ENCODE measurements around the gene SPSB1.
"Not testable (repeated sequence)": the region's sequence is repeated elsewhere in the genome, so short reads cannot be mapped to it uniquely, and the experiment has no call there.

SPSB1 gene

DNA sequence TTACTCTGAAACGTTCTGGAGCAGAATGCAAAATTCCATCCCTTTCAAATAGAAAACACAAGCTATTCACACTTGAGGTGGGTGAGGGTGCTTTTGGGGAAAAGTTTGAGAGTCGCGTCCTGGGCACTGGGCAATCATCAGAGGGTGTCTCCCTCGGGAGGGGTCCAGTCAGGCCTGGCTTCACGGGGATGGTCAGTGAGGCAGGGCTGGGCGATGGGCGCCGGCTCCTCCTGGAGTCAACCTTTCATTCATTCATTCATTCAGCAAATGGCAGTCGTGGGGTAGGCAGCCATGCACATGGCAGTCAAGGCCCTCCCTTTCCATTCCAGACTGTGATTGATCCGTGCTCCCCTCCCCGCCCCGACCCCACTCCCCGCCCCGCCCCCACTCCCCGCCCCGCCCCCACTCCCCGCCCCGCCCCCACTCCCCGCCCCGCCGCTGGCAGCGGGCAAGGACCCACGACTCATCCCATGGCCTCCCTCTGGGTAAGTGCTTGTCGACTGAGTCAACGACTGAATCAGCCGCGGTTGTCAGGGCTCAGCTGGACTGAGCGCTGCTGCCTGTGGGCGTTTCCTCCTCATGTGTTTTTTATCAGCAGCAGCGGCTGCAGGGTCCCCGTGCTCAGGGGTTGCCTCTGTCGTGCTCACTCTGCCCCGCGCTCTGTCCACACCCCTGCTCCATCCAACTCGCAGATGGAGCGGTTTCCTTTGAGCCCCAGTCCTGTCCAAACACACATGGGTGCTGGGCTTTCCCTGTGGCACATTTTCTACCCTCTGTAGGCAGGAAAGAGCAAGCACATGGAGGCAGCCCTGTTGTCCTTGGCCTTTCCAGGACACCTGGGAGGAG, 12.5 kb upstream of the SPSB1 start:
- no peak for DNase-seq

DNA sequence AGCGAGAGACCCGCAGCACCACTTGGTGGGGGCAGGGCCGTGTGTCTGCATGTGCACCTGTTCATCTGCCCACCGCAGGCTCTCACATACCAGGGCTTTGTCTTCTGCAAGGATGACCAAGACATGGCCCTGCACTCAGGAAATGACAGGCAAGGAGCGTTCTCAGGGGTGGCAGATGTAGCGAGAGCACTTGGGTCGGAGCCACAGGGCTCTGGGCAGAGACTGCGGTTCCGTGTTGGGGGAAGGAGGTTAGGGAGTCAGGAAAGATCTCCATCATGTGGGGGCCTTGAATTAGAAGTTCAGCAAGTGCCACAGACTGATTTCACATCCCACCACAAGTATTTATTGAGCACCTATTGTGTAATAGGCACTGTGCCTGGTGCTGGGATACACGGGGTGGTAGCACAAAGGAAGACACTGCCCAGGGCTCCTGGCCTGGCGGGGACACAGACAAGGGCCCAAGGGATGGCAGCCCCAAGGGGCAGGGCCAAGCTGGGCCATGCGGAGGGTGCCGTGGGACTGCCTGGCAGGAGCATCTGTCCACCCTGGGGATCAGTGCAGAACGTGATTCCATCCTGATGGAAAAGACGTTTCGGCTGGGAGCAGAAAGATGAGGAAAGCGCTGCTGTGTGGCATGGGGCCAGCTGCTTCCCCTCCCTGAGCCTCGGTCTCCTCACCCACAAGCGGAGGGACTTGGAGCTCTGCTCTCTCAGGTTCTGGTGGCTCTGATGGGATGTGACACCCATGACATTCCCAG, 11.4 kb upstream of the SPSB1 start:
- DNase-seq = no peak

DNA sequence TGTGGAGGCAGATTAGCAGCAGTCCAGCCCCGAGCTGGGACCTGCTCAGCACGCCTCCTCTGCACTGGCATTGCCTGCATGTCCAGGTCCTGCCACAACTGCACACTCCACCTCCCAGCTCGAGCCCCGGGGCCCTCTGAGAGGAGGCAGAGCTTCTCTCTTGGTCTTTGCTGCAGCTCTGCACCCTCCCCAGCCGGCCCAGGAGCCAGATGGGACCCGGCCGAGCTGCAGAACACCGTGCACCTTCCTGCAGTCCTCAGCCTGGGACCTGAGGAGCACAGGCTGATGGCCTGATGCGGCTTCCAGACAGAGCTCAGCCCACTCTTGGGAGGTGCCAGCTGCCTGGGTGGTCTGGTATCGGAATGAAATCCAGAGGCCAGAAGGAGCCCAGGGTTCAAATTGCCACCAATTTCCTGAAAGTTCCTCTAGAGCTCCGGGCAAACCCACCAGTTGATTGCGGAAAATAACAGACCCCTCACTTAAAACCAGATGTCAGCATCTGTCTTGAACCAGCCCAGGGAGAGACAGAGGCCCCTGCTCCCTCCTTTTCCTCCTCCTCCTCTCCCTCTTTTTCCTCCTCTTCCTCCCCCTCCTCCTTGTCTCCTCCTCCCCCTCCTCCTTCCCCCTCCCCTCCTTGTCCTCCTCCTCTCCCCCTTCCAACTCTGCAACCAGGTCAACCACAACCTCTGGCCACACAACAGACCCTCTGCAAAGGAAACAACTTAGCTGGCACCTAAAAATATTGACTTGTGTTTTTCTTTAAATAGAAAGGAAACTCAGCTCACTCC, 10.6 kb upstream of the SPSB1 start:
- no peak for DNase-seq

DNA sequence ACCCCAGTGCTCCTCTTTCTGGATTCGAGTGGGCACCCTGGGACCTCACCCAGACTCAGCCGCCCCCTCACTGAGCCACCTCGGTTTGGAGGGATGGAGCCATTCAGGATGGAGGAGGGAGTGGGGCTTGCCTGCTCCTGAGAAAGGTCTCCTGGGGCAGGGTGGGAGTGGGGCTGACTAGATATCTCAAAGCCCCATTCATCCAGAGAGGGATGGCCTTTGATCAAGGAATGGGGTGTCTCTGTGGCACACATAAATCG, 10.1 kb upstream of the SPSB1 start:
- no peak for DNase-seq

DNA sequence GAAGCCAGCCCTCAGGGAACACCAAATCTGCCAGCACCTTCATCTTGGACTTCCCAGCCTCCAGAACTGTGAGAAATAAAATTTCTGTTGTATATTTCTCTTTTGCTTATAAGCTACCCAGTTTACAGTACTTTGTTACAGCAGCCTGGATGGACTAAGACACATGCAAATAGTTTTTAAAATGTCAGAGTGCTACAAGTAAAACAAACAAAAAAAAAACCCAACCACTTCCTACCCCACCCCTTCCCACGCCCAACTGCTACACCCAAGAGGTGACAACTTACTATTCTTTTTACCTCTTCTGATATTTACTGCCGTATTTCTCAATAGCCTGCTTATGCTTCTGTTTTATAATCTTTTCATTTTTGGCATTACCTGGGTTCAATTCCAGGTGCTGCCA, 8.6 kb upstream of the SPSB1 start:
- DNase-seq = no peak

DNA sequence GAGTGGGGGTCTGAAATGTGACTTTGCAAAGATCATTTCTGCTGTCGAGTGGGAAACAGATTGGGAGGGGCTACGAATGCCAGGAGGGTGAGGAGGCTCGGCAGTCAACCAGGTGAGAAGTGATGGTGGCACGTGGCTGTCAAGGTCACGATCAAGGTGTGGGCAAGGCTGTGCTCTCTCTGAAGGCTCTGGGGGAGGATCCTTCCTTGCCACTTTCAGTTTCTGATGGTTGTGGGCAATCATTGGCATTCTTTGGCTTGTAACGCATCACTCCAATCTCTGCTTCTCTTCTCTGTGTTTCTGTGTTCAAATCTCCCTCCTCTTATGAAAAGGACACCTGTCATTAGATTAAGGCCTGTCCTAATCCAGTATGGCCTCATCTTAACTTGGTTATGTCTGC, 6.1 kb upstream of the SPSB1 start:
- DNase-seq = no peak

DNA sequence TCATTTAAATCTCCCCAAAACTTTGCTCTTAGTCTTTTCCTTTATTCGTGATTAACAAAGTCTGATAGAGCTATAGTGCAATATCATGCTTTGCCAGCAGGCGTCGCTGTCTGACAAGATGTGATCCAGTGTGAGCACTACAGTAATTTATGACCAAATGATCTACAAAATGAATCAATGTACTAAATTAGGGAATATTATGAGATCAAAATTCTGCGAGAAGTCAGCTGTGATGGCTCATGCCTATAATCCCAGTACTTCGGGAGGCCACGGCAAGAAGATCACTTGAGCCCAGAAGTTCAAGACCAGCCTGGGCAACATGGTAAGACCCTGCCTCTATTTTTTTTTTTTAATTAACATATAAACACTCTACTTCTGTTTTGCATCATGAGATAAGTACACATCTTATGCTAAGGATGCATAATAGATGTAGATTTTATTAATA, 3.6 kb upstream of the SPSB1 start:
- DNase-seq = no peak

DNA sequence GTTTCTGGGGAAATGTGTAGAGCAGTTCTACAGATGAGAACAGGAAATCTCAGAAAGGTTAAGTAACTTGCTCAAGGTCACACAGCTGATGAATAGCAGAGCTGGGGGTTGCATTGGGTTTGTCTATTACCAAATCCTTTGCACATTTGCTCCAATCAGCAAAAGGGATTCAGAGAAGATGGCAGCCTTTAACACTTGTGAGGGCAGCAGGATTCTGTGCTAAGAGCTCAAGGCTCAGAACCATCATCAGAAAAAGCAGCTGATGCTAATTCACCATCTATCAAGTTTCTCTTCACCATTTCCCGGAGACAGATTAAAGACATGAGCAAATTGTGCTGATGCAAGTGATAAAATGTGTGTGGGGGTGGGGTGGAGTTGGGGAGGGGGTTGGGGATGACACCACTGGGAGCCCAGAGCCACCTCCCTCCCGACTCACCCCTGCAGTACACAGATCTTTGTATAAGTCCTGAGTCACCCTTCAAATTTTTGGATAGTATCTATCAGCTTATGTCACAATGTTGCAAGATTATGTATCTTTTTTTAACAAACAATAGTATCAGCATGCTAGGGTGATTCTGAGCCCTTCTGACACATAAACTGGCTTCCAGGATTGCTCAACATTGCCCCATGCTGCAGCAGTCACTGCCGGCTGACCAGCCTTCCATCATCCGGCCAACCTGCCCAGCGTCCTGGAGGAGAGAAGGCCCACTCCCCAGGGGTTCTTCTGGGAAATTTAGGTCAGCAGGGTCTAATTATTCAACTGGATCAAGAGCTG, 2.8 kb upstream of the SPSB1 start:
- DNase-seq = no peak

DNA sequence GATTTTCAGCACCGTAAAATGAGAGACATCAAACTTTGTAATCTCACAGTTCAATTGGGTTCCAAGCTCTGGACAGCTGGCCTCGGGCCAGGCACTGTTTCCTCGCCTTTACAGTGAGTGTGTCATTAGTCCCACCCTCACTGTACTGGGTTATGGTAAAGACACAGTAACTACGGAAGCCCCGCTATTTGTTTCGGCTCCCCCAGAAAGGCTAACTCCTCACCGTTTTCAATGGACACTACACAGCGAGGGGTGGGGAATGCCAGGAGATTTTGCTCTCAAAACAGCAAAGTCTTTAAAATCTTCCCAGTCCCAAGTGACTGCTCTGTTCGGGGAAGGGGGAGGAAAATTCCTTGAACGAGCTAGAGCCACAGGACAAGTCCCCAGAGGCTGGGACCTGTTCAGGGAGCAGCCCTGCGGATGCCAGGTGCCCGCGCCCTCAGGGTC, 757 bp upstream of the SPSB1 start:
- DNase-seq = no peak

DNA sequence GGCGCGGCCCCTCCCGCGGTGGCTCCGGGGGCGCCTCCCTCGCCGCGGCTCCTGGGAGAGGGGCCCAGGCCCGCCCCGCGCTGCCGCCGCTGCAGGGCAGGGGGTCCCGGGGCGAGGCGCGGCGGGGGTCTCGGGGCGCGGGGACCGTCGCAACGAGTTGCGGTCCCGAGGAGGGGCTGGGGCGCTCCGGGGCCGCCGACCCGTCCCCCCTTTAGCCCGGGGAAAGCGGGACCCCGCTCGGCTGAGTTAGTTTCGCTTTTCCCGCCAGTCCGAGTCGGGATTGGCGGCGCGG, 493 bp downstream of the SPSB1 start:
- no peak for DNase-seq

DNA sequence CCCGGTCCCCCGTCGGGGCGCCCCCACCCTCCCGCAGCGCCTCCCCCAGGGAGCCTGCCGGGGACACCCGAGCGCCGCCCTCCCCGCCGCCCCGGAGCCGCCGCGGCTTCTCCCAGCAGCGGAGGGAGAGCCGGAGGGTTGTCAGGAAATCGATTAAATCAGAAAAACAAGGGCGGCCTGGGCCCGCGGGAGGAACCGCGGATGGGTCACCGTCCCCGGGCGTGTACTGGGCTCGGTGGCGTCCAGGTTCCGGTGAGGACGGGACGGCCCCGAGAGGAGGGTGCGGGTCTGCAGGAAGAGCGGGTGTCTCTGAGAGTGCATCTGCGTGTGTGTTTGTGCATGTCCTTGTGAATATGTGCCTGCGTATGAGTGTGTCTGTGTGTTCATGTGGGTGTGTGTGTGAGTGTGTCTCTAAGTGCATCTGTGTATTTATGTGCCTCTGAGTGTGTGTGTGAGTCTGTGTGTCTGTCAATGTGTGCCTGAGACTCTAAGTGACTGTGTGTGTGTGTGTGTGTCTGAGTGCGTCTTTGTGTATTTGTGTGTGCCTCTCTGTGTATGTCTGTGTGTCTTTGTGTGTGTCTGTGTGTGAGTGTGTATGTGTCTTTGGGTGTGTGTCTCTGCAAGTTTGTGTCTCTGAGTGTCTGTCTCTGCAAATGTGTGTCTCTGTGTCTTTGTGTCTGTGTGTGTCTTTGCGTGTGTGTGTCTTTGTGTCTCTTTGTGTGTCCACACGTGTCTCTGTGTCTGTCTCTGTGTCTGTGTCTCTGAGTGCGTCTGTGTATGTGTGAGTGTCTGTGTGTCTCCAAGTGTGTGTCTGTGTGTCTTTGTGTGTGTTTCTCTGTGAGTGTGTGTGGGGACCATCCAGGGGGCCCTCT, 1.1 kb downstream of the SPSB1 start:
- DNase-seq = no peak

DNA sequence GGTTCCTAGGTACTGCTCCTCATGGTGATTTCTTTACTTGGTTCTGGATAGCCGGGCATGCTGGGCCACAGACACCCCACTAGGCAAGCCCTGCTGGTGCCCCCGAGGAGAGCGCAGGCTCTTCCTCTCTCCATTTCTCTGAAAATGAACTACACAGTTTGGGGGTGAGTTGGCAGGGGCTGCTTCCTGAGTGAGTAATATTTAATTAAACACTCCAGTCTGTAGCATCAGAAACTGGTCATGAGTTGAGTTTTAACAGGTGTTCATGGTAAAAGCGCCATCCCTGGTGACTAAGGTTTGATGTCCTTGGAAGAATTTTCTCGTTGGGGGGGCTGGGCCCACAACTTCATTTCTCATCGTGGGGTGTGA, 1.7 kb downstream of the SPSB1 start:
- no peak for DNase-seq

DNA sequence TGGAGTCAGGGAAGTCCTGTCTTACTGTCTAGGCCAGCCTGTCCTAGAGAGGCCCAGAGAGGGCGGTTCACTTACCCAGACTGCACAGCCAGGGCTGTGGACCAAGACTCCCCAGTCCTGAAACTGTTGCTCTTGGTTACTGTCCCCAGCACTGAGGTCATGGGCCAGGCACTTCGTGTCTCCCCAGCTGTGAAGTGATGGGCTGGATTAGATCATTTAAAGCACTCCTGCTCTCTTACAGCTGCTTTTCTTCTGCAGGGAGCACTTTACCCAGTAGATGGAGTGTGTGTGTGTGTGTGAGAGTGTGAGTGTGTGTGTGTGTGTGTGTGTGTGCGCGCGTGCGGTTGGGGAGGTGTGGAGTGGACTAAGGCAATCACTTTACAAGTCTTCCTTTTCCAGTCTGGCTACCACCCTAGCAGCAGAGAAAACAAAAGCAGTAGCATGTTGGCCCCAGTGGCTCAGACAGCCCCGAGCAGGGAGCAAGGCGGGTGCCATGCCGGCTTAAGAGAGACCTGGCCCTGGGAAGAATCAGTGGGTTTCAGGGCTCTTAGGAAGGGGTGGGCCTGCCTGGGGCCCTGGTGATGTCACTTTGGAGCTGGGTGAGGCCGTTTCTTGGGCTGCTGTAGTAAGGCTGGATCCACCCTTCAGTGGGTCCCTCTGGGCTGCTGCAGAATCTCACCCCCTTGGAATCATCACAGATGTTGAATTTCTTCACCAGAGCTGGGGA, 2.4 kb downstream of the SPSB1 start:
- DNase-seq = no peak

DNA sequence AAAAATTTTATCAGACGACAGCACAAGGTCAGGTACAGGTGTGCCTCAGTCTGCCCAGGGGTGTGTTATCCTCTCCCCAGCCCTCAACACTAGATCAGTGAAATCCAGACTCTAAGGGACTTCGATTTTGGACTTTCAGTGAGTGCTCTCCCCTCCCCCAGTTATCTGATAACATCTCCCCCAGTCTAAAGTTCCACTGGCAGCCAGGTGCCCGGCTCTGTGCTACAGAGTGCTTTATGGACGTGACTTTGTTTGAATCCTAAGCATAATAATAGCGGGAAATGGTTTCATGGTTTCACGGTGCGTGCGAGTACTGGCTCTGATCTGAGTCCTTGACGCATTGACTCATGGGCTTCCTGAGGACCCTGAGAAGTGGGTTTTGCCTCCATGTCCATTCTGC, 3.2 kb downstream of the SPSB1 start:
- DNase-seq = no peak

DNA sequence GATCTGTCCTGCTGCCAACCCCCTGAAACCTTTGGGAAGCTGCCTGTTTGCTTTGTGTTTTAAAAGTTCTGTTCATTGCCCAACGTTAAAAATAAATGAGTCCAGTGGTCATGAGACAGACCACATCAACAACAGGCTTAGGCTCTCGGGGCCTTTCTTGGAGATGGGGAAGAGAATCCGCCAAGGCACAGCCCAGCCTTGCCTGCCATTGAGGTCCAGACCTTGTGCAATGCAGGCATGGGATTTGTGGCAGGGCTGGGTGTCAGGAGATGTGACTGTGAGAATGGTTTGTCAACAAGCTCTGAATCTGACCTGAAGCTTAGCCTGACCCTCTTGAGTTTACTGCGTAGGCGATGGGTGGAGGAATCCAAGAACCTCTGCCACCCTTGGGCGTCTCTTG, 4.2 kb downstream of the SPSB1 start:
- DNase-seq = no peak

DNA sequence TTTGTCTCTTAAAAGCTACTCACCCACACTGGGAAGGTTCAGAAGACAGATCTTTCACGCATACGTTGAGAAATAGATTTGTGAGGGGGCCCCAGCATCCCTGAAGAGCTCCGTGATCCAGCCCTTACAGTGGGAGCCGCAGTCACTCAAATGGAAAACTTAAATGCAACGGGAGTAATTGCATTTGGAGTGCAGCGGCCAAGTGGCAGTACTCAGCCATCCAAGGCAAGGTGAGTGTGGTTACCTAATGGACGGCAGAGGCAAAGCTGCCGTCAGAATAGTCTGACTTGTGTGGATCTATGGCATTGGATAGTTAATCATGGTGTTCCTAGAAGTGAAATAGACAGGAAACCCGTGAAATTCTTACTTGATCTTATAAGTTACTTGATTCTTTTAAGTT, 5.1 kb downstream of the SPSB1 start:
- DNase-seq = no peak

DNA sequence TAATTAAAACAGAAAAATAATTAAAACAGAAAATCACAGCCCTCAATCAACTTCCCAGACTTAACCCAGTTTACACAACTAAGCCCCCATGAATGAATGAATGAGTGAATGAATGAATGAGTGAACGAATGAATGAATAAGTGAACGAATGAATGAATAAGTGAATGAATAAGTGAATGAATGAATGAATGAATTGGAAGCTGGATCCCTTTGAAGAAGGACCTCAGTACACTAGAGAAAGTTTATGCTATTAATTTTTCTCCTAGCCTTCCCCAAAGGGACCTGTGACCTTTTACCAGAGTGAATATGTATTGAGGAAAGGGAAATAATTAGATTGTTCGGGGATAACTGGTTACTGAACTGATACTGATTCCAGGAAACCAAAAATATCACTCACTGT, 5.6 kb downstream of the SPSB1 start:
- DNase-seq = no peak

DNA sequence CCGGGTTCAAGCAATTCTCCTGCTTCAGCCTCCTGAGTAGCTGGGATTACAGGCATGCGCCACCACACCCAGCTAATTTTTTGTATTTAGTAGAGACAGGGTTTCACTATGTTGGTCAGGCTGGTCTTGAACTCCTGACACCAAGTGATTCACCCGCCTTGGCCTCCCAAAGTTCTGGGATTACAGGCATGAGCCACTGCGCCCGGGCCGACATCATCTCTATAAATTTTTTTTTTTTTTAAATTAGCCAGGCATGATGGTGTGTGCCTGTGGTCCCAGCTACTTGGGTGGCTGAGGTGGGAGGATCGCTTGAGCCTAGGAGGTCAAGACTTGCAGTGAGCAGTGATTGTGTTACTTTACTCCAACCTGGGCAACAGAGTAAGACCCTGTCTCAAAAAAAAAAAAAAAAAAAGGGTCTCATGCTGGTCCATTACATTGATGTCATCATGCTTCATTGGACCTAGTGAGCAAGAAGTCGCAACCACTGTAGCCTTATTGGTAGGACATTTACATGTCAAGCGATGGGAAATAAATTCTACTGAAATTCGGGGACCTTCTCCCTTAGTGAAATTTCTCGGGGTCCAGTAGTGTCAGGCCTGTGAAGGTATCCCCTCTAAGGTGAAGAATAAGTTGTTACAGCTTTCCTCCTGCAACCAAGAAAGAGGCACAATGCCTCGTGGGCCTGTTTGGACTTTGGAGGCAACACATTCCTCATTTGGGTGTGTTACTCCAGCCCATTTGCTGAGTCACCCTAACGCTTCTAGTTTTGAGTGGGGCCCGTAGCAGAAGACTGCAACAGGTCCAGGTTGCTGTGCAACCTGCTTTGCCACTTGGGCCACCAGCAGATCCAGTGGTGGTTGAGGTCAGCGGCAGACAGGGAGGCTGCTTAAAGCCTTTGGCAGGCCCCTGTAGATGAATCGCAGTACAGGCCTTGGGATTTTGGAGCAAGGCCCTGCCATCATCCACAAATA, 7.2 kb downstream of the SPSB1 start:
- DNase-seq = not testable (repeated sequence)

DNA sequence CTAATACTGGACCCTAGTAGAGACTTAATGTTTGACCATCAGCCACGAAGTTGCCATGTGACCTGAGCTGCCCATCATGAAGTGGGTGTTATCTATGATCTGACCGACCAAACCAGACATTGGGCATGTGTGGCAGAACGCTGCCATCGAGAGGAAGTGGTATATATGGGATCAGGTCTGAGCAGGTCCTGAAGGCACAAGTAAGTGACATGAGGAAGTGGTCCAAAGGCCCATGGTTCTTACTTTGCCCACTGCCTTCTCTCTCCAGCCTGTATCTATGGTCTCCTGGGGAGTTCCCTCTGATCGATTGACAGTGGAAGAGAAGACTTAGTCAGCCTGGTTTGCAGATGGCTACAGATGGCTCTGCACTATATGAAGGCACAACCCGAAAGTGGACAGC, 7.9 kb downstream of the SPSB1 start:
- no peak for DNase-seq
